Right lobe of liver (tissue), 6 donors: ENCODE measurements around the gene SLC44A1. TPM values are rescaled to one million over a fixed set of nuclear protein-coding genes. Genes with fewer than 3 reads are reported as not detected.

Experiments
- ATAC-seq, 4 donors: fragments of 200-7000 bp; cut with Tn5 transposase; one replicate each; pipeline ENCODE4 v1.9.1; 2020; ENCODE audit warnings: mild to moderate bottlenecking in 4 of 4, moderate library complexity in 4 of 4
- DNase-seq, 3 donors: peaks; one replicate each; pipeline ENCODE4 v3.0.0-alpha.2; 2020
- H3K27ac ChIP-seq, 3 donors: fragments of 200-600 bp; one replicate each; pipeline ENCODE4 v1.8.0; 2022
- H3K27me3 ChIP-seq, 2 donors: fragments of 200-600 bp; one replicate each; pipeline ENCODE4 v1.8.0; 2022
- H3K36me3 ChIP-seq, 4 donors: fragments of 200-600 bp; sonication (generic) in 1 of 4; one replicate each; pipeline versions ENCODE4 v1.5.1 to v1.8.0; 2017 to 2022; ENCODE audit warnings: control low read depth in 1 of 4
- H3K4me1 ChIP-seq, 4 donors: fragments of 200-600 bp; sonication (generic) in 1 of 4; one replicate each; pipeline versions ENCODE4 v1.5.1 to v1.8.0; 2017 to 2022; ENCODE audit warnings: control low read depth in 1 of 4
- H3K4me3 ChIP-seq, 3 donors: fragments of 200-600 bp; one replicate each; pipeline ENCODE4 v1.8.0; 2022
- H3K9me3 ChIP-seq, 4 donors: fragments of 200-600 bp; sonication (generic) in 1 of 4; one replicate each; pipeline versions ENCODE4 v1.5.1 to v1.8.0; 2017 to 2022; ENCODE audit warnings: control low read depth in 1 of 4
- CTCF ChIP-seq, 4 donors: fragments of 200-600 bp in 3 of 4; fragments of 450-650 bp in 1 of 4; IDR thresholded peaks; one replicate each; pipeline versions ENCODE4 v1.5.1 to v1.8.0; 2016 to 2022; ENCODE audit warnings: antibody characterized with exemption in 4 of 4, mild to moderate bottlenecking in 2 of 4
- POLR2A ChIP-seq: fragments of 450-650 bp; IDR thresholded peaks from one replicate; pipeline ENCODE4 v1.6.1; 2017; ENCODE audit warnings: antibody characterized with exemption, mild to moderate bottlenecking
- WGBS: methylation state at CpG from one replicate; pipeline ENCODE4 v1.1.6; 2018; ENCODE audit warnings: low coverage, low lambda C conversion rate; ENCODE audit not compliant: insufficient coverage; ENCODE audit errors: missing lambda C conversion rate; 5-methylcytosine and 5-hydroxymethylcytosine counted together
- intact Hi-C, 2 donors: fragments of 100-400 bp; cut with DNase I; formaldehyde crosslinking; loops; one replicate each; pipeline versions ENCODE4 v1.11.2 to v1.14.1; 2022
- total RNA-seq, 6 experiments: library from RNA; depleted of rRNA in 2 of 6; stranded (reverse); fragments of >200 nt in 2 of 6; fragmentation: NEBNext Ultra II Directional in 3 of 6; extraction: Animal tissue kit (Norgen Biotek cat#: 25700) in 3 of 6; gene quantifications; one replicate each; pipeline versions ENCODE4 v1.1.0 to v1.2.4, GENCODE V29; 2016 to 2023
- donor health status: DM: no; HTN: yes; CAD: no.
- donor health status: DM: no; HTN: no; CAD: no.
- donor health status: DM: no; HTN: no; CAD: no.
- donor health status: DM: no; HTN: yes; CAD: no.
- donor health status: DM: no; HTN: yes; CAD: no.

The SLC44A1 gene
- total RNA-seq, 6 experiments from 2014 or later, result 44.7 to 73.2 (median 50.1) TPM

GRCh38 chr9:105484226-105484625, 239.8 kb downstream of the SLC44A1 start:
- H3K9me3 ChIP-seq, result no peaks in the 10 kb centered on the region
- H3K27me3 ChIP-seq, result no peaks in the 10 kb centered on the region
- no peak for DNase-seq
- intact Hi-C loops, result no loop called here
- ATAC-seq, result no peak
- no peak overlapping the region for H3K4me3 ChIP-seq
- WGBS, result 65% methylated on average over 2 of the region's 2 CpGs
- H3K4me1 ChIP-seq, result no peaks in the 10 kb centered on the region
- H3K27ac ChIP-seq, result no peak overlapping the region
- no peaks in the 10 kb centered on the region for H3K36me3 ChIP-seq
- TF ChIP-seq POLR2A (no peak), CTCF (IDR thresholded peaks at IDR 0.05) (no peak)

GRCh38 chr9:105485131-105485530, 240.7 kb downstream of the SLC44A1 start:
- Histone ChIP-seq H3K36me3 (no peaks in the 10 kb centered on the region), H3K4me3 (no peak overlapping the region), H3K9me3 (no peaks in the 10 kb centered on the region), H3K27me3 (no peaks in the 10 kb centered on the region), H3K27ac (no peak overlapping the region), H3K4me1 (no peaks in the 10 kb centered on the region)
- ATAC-seq (no peak), DNase-seq (no peak)
- intact Hi-C loops, result no loop called here
- TF ChIP-seq CTCF (IDR thresholded peaks at IDR 0.05), result no peak
- TF ChIP-seq POLR2A, result no peak

Other genes with a start within 250 kb of the SLC44A1 start
- gene FSD1L, start 203.4 kb downstream of the SLC44A1 start, total RNA-seq, result 1 to 10 TPM in 5 of 6 experiments, under 1 TPM in 1; 0.46 to 2.0 (median 1.3) TPM